ENCODE measurements around the gene ST8SIA6.

Gene ST8SIA6

GRCh38 chr10:17497446-17498030 is 43.1 kb upstream of the ST8SIA6 start:
- H3K27me3 ChIP-seq (ENCODE audit: insufficient read depth, poor library complexity, severe bottlenecking): no peaks in the 10 kb centered on the region
- DNase-seq (ENCODE audit: low read depth in 1 of 2, low spot score in 1 of 2): no peak
- H3K27ac ChIP-seq (replicated peaks): no peak overlapping the region
- H3K4me3 ChIP-seq (replicated peaks; ENCODE audit: insufficient read depth, low read length): no peak overlapping the region
- TF ChIP-seq POLR2AphosphoS5 (IDR thresholded peaks at IDR 0.05; ENCODE audit: low read depth) (no peak), GABPA (IDR thresholded peaks at IDR 0.05; ENCODE audit: low read depth) (no peak), SPI1 (IDR thresholded peaks at IDR 0.05; ENCODE audit: borderline replicate concordance, low read depth) (no peak)
- TF ChIP-seq, protein P1, sequence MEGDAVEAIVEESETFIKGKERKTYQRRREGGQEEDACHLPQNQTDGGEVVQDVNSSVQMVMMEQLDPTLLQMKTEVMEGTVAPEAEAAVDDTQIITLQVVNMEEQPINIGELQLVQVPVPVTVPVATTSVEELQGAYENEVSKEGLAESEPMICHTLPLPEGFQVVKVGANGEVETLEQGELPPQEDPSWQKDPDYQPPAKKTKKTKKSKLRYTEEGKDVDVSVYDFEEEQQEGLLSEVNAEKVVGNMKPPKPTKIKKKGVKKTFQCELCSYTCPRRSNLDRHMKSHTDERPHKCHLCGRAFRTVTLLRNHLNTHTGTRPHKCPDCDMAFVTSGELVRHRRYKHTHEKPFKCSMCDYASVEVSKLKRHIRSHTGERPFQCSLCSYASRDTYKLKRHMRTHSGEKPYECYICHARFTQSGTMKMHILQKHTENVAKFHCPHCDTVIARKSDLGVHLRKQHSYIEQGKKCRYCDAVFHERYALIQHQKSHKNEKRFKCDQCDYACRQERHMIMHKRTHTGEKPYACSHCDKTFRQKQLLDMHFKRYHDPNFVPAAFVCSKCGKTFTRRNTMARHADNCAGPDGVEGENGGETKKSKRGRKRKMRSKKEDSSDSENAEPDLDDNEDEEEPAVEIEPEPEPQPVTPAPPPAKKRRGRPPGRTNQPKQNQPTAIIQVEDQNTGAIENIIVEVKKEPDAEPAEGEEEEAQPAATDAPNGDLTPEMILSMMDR (IDR thresholded peaks at IDR 0.05; ENCODE audit: insufficient read depth, low read length): no peak

DNA sequence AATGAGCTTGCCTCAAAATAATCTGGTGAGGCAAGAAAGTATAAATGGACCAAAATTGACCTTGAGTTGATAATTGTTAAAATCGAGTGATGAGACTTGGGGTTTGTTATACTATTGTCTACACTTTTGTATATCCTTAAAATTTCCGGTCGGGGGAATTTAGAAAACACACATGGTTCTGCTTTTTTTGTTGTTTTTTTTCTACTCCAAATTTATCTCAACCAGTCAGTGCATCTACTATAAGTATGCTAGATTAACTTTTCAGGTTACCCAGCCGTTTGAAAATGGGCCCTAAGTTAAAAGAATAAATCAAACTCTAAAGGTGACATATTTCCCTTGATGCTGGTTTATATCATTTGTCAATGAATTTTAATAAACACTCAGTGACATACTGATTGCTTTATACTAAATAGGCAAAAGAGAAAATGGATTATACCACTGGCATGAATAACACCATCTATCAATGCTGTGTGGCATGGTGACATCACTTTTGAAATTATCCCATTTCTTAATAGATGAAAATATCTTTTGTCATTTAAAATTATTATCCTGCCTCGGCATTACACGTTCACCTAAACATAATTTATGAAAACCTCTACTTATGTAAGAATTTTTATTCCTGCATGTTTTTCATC is 40.3 kb upstream of the ST8SIA6 start:
- Histone ChIP-seq H3K27ac (replicated peaks) (no peak overlapping the region), H3K4me3 (replicated peaks; ENCODE audit: insufficient read depth, low read length) (no peak overlapping the region), H3K27me3 (ENCODE audit: insufficient read depth, poor library complexity, severe bottlenecking) (no peaks in the 10 kb centered on the region)
- TF ChIP-seq, protein P1 (IDR thresholded peaks at IDR 0.05; ENCODE audit: insufficient read depth, low read length): no peak
- no peak for TF ChIP-seq SPI1 (IDR thresholded peaks at IDR 0.05; ENCODE audit: borderline replicate concordance, low read depth)
- TF ChIP-seq, protein P2, sequence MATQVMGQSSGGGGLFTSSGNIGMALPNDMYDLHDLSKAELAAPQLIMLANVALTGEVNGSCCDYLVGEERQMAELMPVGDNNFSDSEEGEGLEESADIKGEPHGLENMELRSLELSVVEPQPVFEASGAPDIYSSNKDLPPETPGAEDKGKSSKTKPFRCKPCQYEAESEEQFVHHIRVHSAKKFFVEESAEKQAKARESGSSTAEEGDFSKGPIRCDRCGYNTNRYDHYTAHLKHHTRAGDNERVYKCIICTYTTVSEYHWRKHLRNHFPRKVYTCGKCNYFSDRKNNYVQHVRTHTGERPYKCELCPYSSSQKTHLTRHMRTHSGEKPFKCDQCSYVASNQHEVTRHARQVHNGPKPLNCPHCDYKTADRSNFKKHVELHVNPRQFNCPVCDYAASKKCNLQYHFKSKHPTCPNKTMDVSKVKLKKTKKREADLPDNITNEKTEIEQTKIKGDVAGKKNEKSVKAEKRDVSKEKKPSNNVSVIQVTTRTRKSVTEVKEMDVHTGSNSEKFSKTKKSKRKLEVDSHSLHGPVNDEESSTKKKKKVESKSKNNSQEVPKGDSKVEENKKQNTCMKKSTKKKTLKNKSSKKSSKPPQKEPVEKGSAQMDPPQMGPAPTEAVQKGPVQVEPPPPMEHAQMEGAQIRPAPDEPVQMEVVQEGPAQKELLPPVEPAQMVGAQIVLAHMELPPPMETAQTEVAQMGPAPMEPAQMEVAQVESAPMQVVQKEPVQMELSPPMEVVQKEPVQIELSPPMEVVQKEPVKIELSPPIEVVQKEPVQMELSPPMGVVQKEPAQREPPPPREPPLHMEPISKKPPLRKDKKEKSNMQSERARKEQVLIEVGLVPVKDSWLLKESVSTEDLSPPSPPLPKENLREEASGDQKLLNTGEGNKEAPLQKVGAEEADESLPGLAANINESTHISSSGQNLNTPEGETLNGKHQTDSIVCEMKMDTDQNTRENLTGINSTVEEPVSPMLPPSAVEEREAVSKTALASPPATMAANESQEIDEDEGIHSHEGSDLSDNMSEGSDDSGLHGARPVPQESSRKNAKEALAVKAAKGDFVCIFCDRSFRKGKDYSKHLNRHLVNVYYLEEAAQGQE (IDR thresholded peaks at IDR 0.05; ENCODE audit: insufficient replicate concordance, low read depth): no peak
- no peak for DNase-seq (ENCODE audit: low read depth in 1 of 2, low spot score in 1 of 2)

GRCh38 chr10:17488848-17489247 is 34.5 kb upstream of the ST8SIA6 start:
- TF ChIP-seq POLR2AphosphoS5 (IDR thresholded peaks at IDR 0.05; ENCODE audit: low read depth): no peak
- TF ChIP-seq, protein P1 (IDR thresholded peaks at IDR 0.05; ENCODE audit: insufficient read depth, low read length): no peak
- no peak for TF ChIP-seq GABPA (IDR thresholded peaks at IDR 0.05; ENCODE audit: low read depth)
- TF ChIP-seq, protein P2 (IDR thresholded peaks at IDR 0.05; ENCODE audit: insufficient replicate concordance, low read depth): no peak
- no peak for TF ChIP-seq SPI1 (IDR thresholded peaks at IDR 0.05; ENCODE audit: borderline replicate concordance, low read depth)
- no peak for DNase-seq (ENCODE audit: low read depth in 1 of 2, low spot score in 1 of 2)

More at GRCh38 chr10:17488848-17489247, 34.5 kb upstream of the ST8SIA6 start:
- Histone ChIP-seq H3K27me3 (ENCODE audit: insufficient read depth, poor library complexity, severe bottlenecking) (no peaks in the 10 kb centered on the region), H3K4me3 (replicated peaks; ENCODE audit: insufficient read depth, low read length) (no peak overlapping the region), H3K27ac (replicated peaks) (no peak overlapping the region)
